Inferior parietal cortex (tissue), 1 donor: ENCODE data around the gene RBM15.

Experiments used
- DNase-seq: peaks from one replicate; pipeline ENCODE4 v3.0.0-alpha.2; 2016; ENCODE audit errors: extremely low spot score

RBM15 gene

GRCh38 chr1:110347182-110347893, 8.2 kb downstream of the RBM15 start:
- DNase-seq = no peak

- no peak for DNase-seq
Measured at GRCh38 chr1:110348050-110348449, 8.9 kb downstream of the RBM15 start.

GRCh38 chr1:110348771-110349170, 9.6 kb downstream of the RBM15 start:
- DNase-seq = no peak

GRCh38 chr1:110350360-110350759, 11.2 kb downstream of the RBM15 start:
- no peak for DNase-seq

GRCh38 chr1:110355321-110355720, 16.1 kb downstream of the RBM15 start:
- DNase-seq = no peak

GRCh38 chr1:110356379-110356778, 17.2 kb downstream of the RBM15 start:
- no peak for DNase-seq

- no peak for DNase-seq
Measured at GRCh38 chr1:110360431-110360830, 21.3 kb downstream of the RBM15 start.

GRCh38 chr1:110361856-110362255, 22.7 kb downstream of the RBM15 start:
- no peak for DNase-seq

GRCh38 chr1:110364221-110364620, 25.0 kb downstream of the RBM15 start:
- DNase-seq = no peak

GRCh38 chr1:110370827-110371226, 31.6 kb downstream of the RBM15 start:
- DNase-seq = no peak

GRCh38 chr1:110375490-110375889, 36.3 kb downstream of the RBM15 start:
- no peak for DNase-seq

GRCh38 chr1:110380672-110381283, 41.6 kb downstream of the RBM15 start:
- no peak for DNase-seq

GRCh38 chr1:110383251-110383990, 44.2 kb downstream of the RBM15 start:
- DNase-seq = no peak

- no peak for DNase-seq
Measured at GRCh38 chr1:110384581-110385321, 45.6 kb downstream of the RBM15 start.

- no peak for DNase-seq
Measured at GRCh38 chr1:110385369-110385768, 46.2 kb downstream of the RBM15 start.

- no peak for DNase-seq
Measured at GRCh38 chr1:110387048-110387754, 48.0 kb downstream of the RBM15 start.

- no peak for DNase-seq
Measured at GRCh38 chr1:110390096-110390495, 50.9 kb downstream of the RBM15 start.

GRCh38 chr1:110390692-110391245, 51.6 kb downstream of the RBM15 start, which contains the start of gene SLC16A4:
TSS of gene SLC16A4 (minus strand) at chr1:110391026. CDS start at chr1:110389323, 1,703 bp downstream.
- no peak for DNase-seq

GRCh38 chr1:110393286-110393685, 54.1 kb downstream of the RBM15 start:
- no peak for DNase-seq

GRCh38 chr1:110393691-110394492, 54.7 kb downstream of the RBM15 start:
- DNase-seq = no peak
